IMR-90 (cell line): ENCODE data around the gene C17orf67. TPM values are rescaled to one million over a fixed set of nuclear protein-coding genes. Genes with fewer than 3 reads are reported as not detected.

Experiments
- ATAC-seq: fragments of 200-7000 bp; cut with Tn5 transposase; 2 replicates; pipeline ENCODE4 v1.9.1; 2020; ENCODE audit warnings: low read depth, mild to moderate bottlenecking, moderate library complexity
- BruUV-seq: library from RNA; stranded (reverse); fragments of 400-500 nt; replicated peaks from 2 replicates; lab custom pipeline; 2021; lab: Mats Ljungman, UMichigan
- CTCF ChIA-PET: fragments of 300-600 bp; formaldehyde crosslinking; extraction: SDS; loops from one replicate; lab custom pipeline; 2021; ENCODE audit warnings: antibody characterized with exemption; lab: Yijun Ruan, JAX
- POLR2A ChIA-PET: fragments of 300-600 bp; sonication (Branson Sonifier 250); formaldehyde crosslinking; loops from one replicate; lab custom pipeline; 2022; ENCODE audit warnings: antibody characterized with exemption; ENCODE audit not compliant: unreplicated experiment; lab: Charles Lee
- DNase-seq: peaks from one replicate; pipeline ENCODE4 v3.0.0; 2013
- H2AFZ ChIP-seq: replicated peaks from 2 replicates; pipeline ENCODE3; 2013; ENCODE audit warnings: low read length, mild to moderate bottlenecking; ENCODE audit not compliant: poor library complexity
- H2AK5ac ChIP-seq: 2 replicates; pipeline ENCODE4 v1.6.1; 2013; ENCODE audit warnings: low read depth, low read length, inconsistent platforms
- H2AK9ac ChIP-seq: replicated peaks from 2 replicates; pipeline ENCODE3; 2013; ENCODE audit warnings: mild to moderate bottlenecking, low read depth, low read length, moderate library complexity; ENCODE audit not compliant: poor library complexity
- H2BK120ac ChIP-seq: 2 replicates; pipeline ENCODE4 v1.6.1; 2013; ENCODE audit warnings: low read depth, low read length, inconsistent platforms
- H2BK15ac ChIP-seq: 3 replicates; pipeline ENCODE4 v1.6.1; 2013; ENCODE audit warnings: low read depth, low read length, inconsistent platforms
- H2BK20ac ChIP-seq: 2 replicates; pipeline ENCODE4 v1.6.1; 2013; ENCODE audit warnings: low read depth, mild to moderate bottlenecking, inconsistent platforms, low read length, moderate library complexity
- H2BK5ac ChIP-seq: 2 replicates; pipeline ENCODE4 v1.6.1; 2013; ENCODE audit warnings: mild to moderate bottlenecking, low read depth, low read length, inconsistent platforms; ENCODE audit not compliant: poor library complexity, severe bottlenecking
- H3K14ac ChIP-seq: replicated peaks from 2 replicates; pipeline ENCODE4 v1.6.1; 2013; ENCODE audit warnings: low read depth, low read length, inconsistent platforms
- H3K18ac ChIP-seq: 2 replicates; pipeline ENCODE4 v1.6.1; 2013; ENCODE audit warnings: low read depth, low read length, control low read depth
- H3K23ac ChIP-seq: 2 replicates; pipeline ENCODE4 v1.6.1; 2013; ENCODE audit warnings: low read depth, low read length, inconsistent platforms
- H3K27ac ChIP-seq: 2 replicates; pipeline ENCODE4 v1.5.1; 2013; ENCODE audit warnings: mild to moderate bottlenecking, control low read depth, low read length; ENCODE audit not compliant: insufficient read depth
- H3K27me3 ChIP-seq: 2 replicates; pipeline ENCODE4 v1.6.1; 2013; ENCODE audit warnings: low read length; ENCODE audit not compliant: control insufficient read depth, insufficient read depth
- H3K36me3 ChIP-seq: 2 replicates; pipeline ENCODE4 v1.6.1; 2013; ENCODE audit warnings: low read length, mixed read lengths; ENCODE audit not compliant: control insufficient read depth, insufficient read depth
- H3K4ac ChIP-seq: 2 replicates; pipeline ENCODE4 v1.6.1; 2013; ENCODE audit warnings: low read depth, low read length, inconsistent platforms
- H3K4me1 ChIP-seq: 2 replicates; pipeline ENCODE4 v1.6.1; 2013; ENCODE audit warnings: low read length, mixed read lengths; ENCODE audit not compliant: control insufficient read depth, insufficient read depth
- H3K4me2 ChIP-seq: 2 replicates; pipeline ENCODE4 v1.6.1; 2013; ENCODE audit warnings: low read depth, mild to moderate bottlenecking, control low read depth, low read length, moderate library complexity
- H3K4me3 ChIP-seq: 2 replicates; pipeline ENCODE4 v1.5.1; 2013; ENCODE audit warnings: low read depth, mild to moderate bottlenecking, control low read depth, low read length, moderate library complexity; ENCODE audit not compliant: insufficient read depth
- H3K56ac ChIP-seq: 2 replicates; pipeline ENCODE4 v1.6.1; 2013; ENCODE audit warnings: low read length, inconsistent platforms; ENCODE audit not compliant: insufficient read depth; ENCODE audit errors: extremely low read depth
- H3K79me1 ChIP-seq, 2 experiments: 2 replicates each; pipeline ENCODE4 v1.6.1; 2013; ENCODE audit warnings: low read length in 2 of 2, inconsistent platforms in 1 of 2, low read depth in 1 of 2
- H3K9ac ChIP-seq: 2 replicates; pipeline ENCODE4 v1.6.1; 2013; ENCODE audit warnings: low read depth, low read length, control low read depth
- H3K9me1 ChIP-seq: 2 replicates; pipeline ENCODE4 v1.6.1; 2013; ENCODE audit warnings: low read length, inconsistent platforms; ENCODE audit not compliant: insufficient read depth
- H3K9me3 ChIP-seq: 2 replicates; pipeline ENCODE4 v1.6.1; 2013; ENCODE audit warnings: low read length; ENCODE audit not compliant: control insufficient read depth, insufficient read depth
- H4K20me1 ChIP-seq: 2 replicates; pipeline ENCODE4 v1.6.1; 2013; ENCODE audit warnings: low read length, inconsistent platforms; ENCODE audit not compliant: insufficient read depth
- H4K5ac ChIP-seq: 2 replicates; pipeline ENCODE4 v1.6.1; 2013; ENCODE audit warnings: mild to moderate bottlenecking, low read depth, low read length, control low read depth
- H4K8ac ChIP-seq, 2 experiments: 2 replicates each; pipeline ENCODE4 v1.6.1; 2013; ENCODE audit warnings: low read depth in 2 of 2, low read length in 2 of 2, control low read depth in 1 of 2, inconsistent platforms in 1 of 2
- H4K91ac ChIP-seq: 2 replicates; pipeline ENCODE4 v1.6.1; 2013; ENCODE audit warnings: low read depth, low read length, inconsistent platforms; ENCODE audit not compliant: insufficient read depth
- CEBPB ChIP-seq: IDR thresholded peaks from 2 replicates; pipeline ENCODE4 v1.6.1; 2012; ENCODE audit warnings: low read depth, low read length, improper control_type of control experiment
- CHD1 ChIP-seq: IDR thresholded peaks from 2 replicates; pipeline ENCODE4 v1.6.1; 2012; ENCODE audit warnings: low read depth, low read length, improper control_type of control experiment
- MAZ ChIP-seq: IDR thresholded peaks from 2 replicates; pipeline ENCODE4 v1.6.1; 2012; ENCODE audit warnings: low read depth, mild to moderate bottlenecking, low read length, improper control_type of control experiment, moderate library complexity, borderline replicate concordance
- POLR2A ChIP-seq: IDR thresholded peaks from 2 replicates; pipeline ENCODE4 v1.6.1; 2012; ENCODE audit warnings: mild to moderate bottlenecking, low read depth, low read length
- RFX5 ChIP-seq: IDR thresholded peaks from 2 replicates; pipeline ENCODE4 v1.8.0; 2012; ENCODE audit warnings: low read depth, mild to moderate bottlenecking, low read length, moderate library complexity
- SMC3 ChIP-seq: fragments of 150-350 bp; IDR thresholded peaks from 2 replicates; pipeline ENCODE4 v1.6.1; 2016; ENCODE audit warnings: low read depth, mild to moderate bottlenecking, antibody characterized with exemption, low read length, moderate library complexity
- WGBS, 2 experiments: methylation state at CpG; one replicate each; pipeline versions ENCODE4 v1.1.5 to v1.1.7; 2013; ENCODE audit warnings: missing lambda C conversion rate in 2 of 2; ENCODE audit not compliant: insufficient read length in 1 of 2; ENCODE audit errors: extremely low coverage in 2 of 2; 5-methylcytosine and 5-hydroxymethylcytosine counted together
- dilution Hi-C: fragments of 300-500 bp; cut with HindIII; formaldehyde crosslinking; loops from one replicate; pipeline ENCODE4 v1.14.3; 2018; ENCODE audit warnings: low sequenced_read_pairs; ENCODE audit not compliant: unreplicated experiment
- in situ Hi-C: fragments of 300-500 bp; cut with MboI; formaldehyde crosslinking; loops from 3 replicates; pipeline ENCODE4 v1.14.3; 2019; ENCODE audit warnings: low sequenced_read_pairs, inconsistent platforms, mixed read lengths
- intact Hi-C: fragments of 100-400 bp; cut with micrococcal nuclease; formaldehyde crosslinking; loops from 2 replicates; pipeline ENCODE4 v1.10.0; 2022
- polyA plus RNA-seq, 3 experiments: library from polyadenylated mRNA; depleted of rRNA; stranded (reverse); fragments of >200 nt; gene quantifications; 2 replicates each; pipeline ENCODE4 v1.2.3, GENCODE V29; 2012; ENCODE audit warnings: low replicate concordance in 1 of 3
- total RNA-seq: library from RNA; depleted of rRNA; stranded (reverse); fragments of >200 nt; gene quantifications from 2 replicates; pipeline ENCODE4 v1.2.3, GENCODE V29; 2012
- TF ChIP-seq, protein P1 (sequence below): fragments of 150-350 bp; IDR thresholded peaks from 2 replicates; pipeline ENCODE4 v1.6.1; 2016; ENCODE audit warnings: low read depth, mild to moderate bottlenecking, low read length, moderate library complexity, borderline replicate concordance
- TF ChIP-seq, protein P2 (sequence below): conservative IDR thresholded peaks from 2 replicates; pipeline ENCODE4 v1.5.1; 2012; ENCODE audit warnings: mild to moderate bottlenecking, low read depth, low read length, improper control_type of control experiment
- TF ChIP-seq, protein P3 (sequence below): fragments of 150-350 bp; IDR thresholded peaks from 2 replicates; pipeline ENCODE4 v1.6.1; 2017; ENCODE audit warnings: mild to moderate bottlenecking, antibody characterized with exemption, low read length, low read depth

The C17orf67 gene
- total and polyA plus RNA-seq, 2 of the 4 experiments (the other 2 are of a cell fraction): 0.18 to 1.1 TPM

DNA sequence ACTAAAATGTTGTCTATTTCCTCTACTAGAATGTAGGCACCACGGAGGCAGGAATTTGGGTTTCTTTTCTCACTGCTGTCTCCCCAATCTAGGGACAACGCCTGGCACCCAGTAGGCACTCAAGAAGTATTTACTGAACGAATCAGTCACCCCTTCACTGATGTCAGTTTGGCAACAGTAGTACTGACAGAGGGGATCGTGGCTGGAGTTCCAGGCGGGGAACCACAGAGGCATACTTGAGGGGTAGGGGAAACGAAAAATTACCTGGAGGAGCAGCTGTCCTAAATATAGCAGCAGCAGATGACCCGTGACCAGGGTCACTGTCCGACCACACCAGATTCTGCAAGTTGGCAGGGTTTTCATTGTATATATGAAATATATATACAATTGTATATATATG lies 46.9 kb upstream of the C17orf67 start:
- no peaks in the 10 kb centered on the region for H3K36me3 ChIP-seq
- DNase-seq: no peak
- peaks cover 5% of the 10 kb centered on the region; the same call in 1 of the 2 replicates for H3K9me1 ChIP-seq
- H2AK9ac ChIP-seq: no peak overlapping the region
- H3K27me3 ChIP-seq: no peaks in the 10 kb centered on the region
- H2AFZ ChIP-seq: no peak overlapping the region
- H2AK5ac ChIP-seq: no peak overlapping the region
- H3K56ac ChIP-seq: no peak overlapping the region
- no peaks in the 10 kb centered on the region for H3K9me3 ChIP-seq
- H3K18ac ChIP-seq: no peak overlapping the region
- CTCF ChIA-PET: no interaction called here
- no peak overlapping the region for H3K23ac ChIP-seq
- no peak overlapping the region for H2BK15ac ChIP-seq
- H3K27ac ChIP-seq: no peak overlapping the region
- H2BK20ac ChIP-seq: no peak overlapping the region
- dilution Hi-C loops: no loop called here
- H3K4ac ChIP-seq: no peak overlapping the region
- whole genome bisulfite sequencing, 2 experiments: no CpG with 5 or more reads among the region's 8 CpGs
- no peak for ATAC-seq
- H3K14ac ChIP-seq: no peak overlapping the region
- no TSS peak for BruUV-seq
- TF ChIP-seq CEBPB (no peak), POLR2A (no peak), SMC3 (no peak), CHD1 (no peak), RFX5 (no peak), MAZ (no peak)
- TF ChIP-seq, protein P1, sequence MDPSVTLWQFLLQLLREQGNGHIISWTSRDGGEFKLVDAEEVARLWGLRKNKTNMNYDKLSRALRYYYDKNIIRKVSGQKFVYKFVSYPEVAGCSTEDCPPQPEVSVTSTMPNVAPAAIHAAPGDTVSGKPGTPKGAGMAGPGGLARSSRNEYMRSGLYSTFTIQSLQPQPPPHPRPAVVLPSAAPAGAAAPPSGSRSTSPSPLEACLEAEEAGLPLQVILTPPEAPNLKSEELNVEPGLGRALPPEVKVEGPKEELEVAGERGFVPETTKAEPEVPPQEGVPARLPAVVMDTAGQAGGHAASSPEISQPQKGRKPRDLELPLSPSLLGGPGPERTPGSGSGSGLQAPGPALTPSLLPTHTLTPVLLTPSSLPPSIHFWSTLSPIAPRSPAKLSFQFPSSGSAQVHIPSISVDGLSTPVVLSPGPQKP: no peak
- TF ChIP-seq, protein P2, sequence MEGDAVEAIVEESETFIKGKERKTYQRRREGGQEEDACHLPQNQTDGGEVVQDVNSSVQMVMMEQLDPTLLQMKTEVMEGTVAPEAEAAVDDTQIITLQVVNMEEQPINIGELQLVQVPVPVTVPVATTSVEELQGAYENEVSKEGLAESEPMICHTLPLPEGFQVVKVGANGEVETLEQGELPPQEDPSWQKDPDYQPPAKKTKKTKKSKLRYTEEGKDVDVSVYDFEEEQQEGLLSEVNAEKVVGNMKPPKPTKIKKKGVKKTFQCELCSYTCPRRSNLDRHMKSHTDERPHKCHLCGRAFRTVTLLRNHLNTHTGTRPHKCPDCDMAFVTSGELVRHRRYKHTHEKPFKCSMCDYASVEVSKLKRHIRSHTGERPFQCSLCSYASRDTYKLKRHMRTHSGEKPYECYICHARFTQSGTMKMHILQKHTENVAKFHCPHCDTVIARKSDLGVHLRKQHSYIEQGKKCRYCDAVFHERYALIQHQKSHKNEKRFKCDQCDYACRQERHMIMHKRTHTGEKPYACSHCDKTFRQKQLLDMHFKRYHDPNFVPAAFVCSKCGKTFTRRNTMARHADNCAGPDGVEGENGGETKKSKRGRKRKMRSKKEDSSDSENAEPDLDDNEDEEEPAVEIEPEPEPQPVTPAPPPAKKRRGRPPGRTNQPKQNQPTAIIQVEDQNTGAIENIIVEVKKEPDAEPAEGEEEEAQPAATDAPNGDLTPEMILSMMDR: no peak
- TF ChIP-seq, protein P3, sequence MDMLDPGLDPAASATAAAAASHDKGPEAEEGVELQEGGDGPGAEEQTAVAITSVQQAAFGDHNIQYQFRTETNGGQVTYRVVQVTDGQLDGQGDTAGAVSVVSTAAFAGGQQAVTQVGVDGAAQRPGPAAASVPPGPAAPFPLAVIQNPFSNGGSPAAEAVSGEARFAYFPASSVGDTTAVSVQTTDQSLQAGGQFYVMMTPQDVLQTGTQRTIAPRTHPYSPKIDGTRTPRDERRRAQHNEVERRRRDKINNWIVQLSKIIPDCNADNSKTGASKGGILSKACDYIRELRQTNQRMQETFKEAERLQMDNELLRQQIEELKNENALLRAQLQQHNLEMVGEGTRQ: no peak
- POLR2A ChIA-PET: no interaction called here
- H3K4me3 ChIP-seq: no peak overlapping the region
- no peak overlapping the region for H2BK5ac ChIP-seq
- no peaks in the 10 kb centered on the region for H3K79me1 ChIP-seq
- intact Hi-C loops: no loop called here
- H4K5ac ChIP-seq: no peak overlapping the region
- H3K4me1 ChIP-seq: no peaks in the 10 kb centered on the region
- no peak overlapping the region for H3K9ac ChIP-seq
- H4K20me1 ChIP-seq: no peaks in the 10 kb centered on the region
- no peak overlapping the region for H3K4me2 ChIP-seq
- no peak overlapping the region for H2BK120ac ChIP-seq
- H4K91ac ChIP-seq: no peak overlapping the region
- H4K8ac ChIP-seq: no peak overlapping the region
- in situ Hi-C loops: no loop called here
